HepG2 (cell line): ENCODE results near the gene STAT5A. TPM values are rescaled to one million over a fixed set of nuclear protein-coding genes. Genes with fewer than 3 reads are reported as not detected.

Experiments
- ATAC-seq: fragments of 200-7000 bp; cut with Tn5 transposase; 3 replicates; pipeline ENCODE4 v1.9.1; 2020; ENCODE audit warnings: mild to moderate bottlenecking, moderate library complexity
- BruUV-seq: library from RNA; stranded (reverse); fragments of 400-500 nt; replicated peaks from 2 replicates; lab custom pipeline; 2021; lab: Mats Ljungman, UMichigan
- CTCF ChIA-PET: fragments of 300-600 bp; formaldehyde crosslinking; extraction: SDS; loops from one replicate; lab custom pipeline; 2021; ENCODE audit warnings: low total read pairs, inconsistent platforms, low intra/inter-chr PET ratio; lab: Yijun Ruan, JAX
- POLR2A ChIA-PET: fragments of 350-600 bp; sonication (Branson Sonifier 250); formaldehyde crosslinking; loops from one replicate; lab custom pipeline; 2020; ENCODE audit warnings: antibody characterized with exemption, inconsistent platforms; lab: Yijun Ruan, JAX
- DNase-seq: peaks from one replicate; pipeline ENCODE4 v3.0.0-alpha.2; 2015; ENCODE audit warnings: low spot score
- FAIRE-seq: peaks from 3 replicates; lab custom pipeline; 2011; peaks lifted over from hg19 to GRCh38; lab: Jason Lieb, UNC
- H2AFZ ChIP-seq: one replicate; pipeline ENCODE4 v1.6.1; 2011; ENCODE audit warnings: low read length, inconsistent platforms
- H3K27ac ChIP-seq: fragments of 300-600 bp; 3 replicates; pipeline ENCODE4 v1.8.0; 2011; ENCODE audit warnings: mixed run types, mild to moderate bottlenecking, mixed read lengths, low read length, inconsistent platforms; ENCODE audit not compliant: insufficient read depth; ENCODE audit errors: extremely low read length
- H3K27me3 ChIP-seq, 2 experiments: fragments of 200-600 bp in 1 of 2; 2 replicates in 1 of 2; 3 replicates in 1 of 2; pipeline versions ENCODE4 v1.6.0 to v1.8.0; 2011; ENCODE audit warnings: low read length in 2 of 2, mild to moderate bottlenecking in 2 of 2, moderate library complexity in 2 of 2, inconsistent platforms in 1 of 2; ENCODE audit not compliant: insufficient read depth in 2 of 2, control insufficient read depth in 1 of 2
- H3K36me3 ChIP-seq, 2 experiments: fragments of 200-600 bp in 1 of 2; replicated peaks in 1 of 2; 2 replicates in 1 of 2; 3 replicates in 1 of 2; pipeline versions ENCODE4 v1.5.1 to v1.8.0; 2011; ENCODE audit warnings: low read length in 2 of 2, inconsistent platforms in 1 of 2; ENCODE audit not compliant: insufficient read depth in 2 of 2, control insufficient read depth in 1 of 2
- H3K4me1 ChIP-seq: 2 replicates; pipeline ENCODE4 v1.5.1; 2012; ENCODE audit warnings: low read length, inconsistent platforms; ENCODE audit not compliant: insufficient read depth
- H3K4me2 ChIP-seq: 2 replicates; pipeline ENCODE4 v1.6.0; 2011; ENCODE audit warnings: low read depth, low read length, inconsistent platforms
- H3K4me3 ChIP-seq, 3 experiments: fragments of 200-600 bp in 1 of 3; sonication (generic), shearing (Covaris generic) in 1 of 3; replicated peaks in 1 of 3; 2 replicates each; pipeline ENCODE4 v1.5.1; 2011 to 2016; ENCODE audit warnings: low read length in 3 of 3, inconsistent platforms in 2 of 3, low read depth in 2 of 3, mild to moderate bottlenecking in 2 of 3, control low read depth in 1 of 3, mixed read lengths in 1 of 3; ENCODE audit not compliant: insufficient read depth in 1 of 3
- H3K79me2 ChIP-seq: one replicate; pipeline ENCODE4 v1.6.1; 2011; ENCODE audit warnings: low read length, inconsistent platforms; ENCODE audit not compliant: insufficient read depth
- H3K9ac ChIP-seq: 2 replicates; pipeline ENCODE4 v1.6.0; 2011; ENCODE audit warnings: mild to moderate bottlenecking, low read depth, low read length, inconsistent platforms; ENCODE audit not compliant: insufficient read depth
- H3K9me3 ChIP-seq: 2 replicates; pipeline ENCODE4 v1.5.1; 2012; ENCODE audit warnings: mild to moderate bottlenecking, low read length
- H4K20me1 ChIP-seq: 2 replicates; pipeline ENCODE4 v1.6.0; 2011; ENCODE audit warnings: inconsistent platforms, mild to moderate bottlenecking, low read length, moderate library complexity; ENCODE audit not compliant: insufficient read depth
- ARNT2 ChIP-seq: sonication (generic); formaldehyde crosslinking; IDR thresholded peaks from 2 replicates; pipeline ENCODE4 v1.8.0; 2022; ENCODE audit warnings: mild to moderate bottlenecking, low read depth, missing genetic modification reagents, moderate library complexity
- BRCA1 ChIP-seq: sonication (generic); formaldehyde crosslinking; IDR thresholded peaks from 2 replicates; pipeline ENCODE4 v1.4.0; 2020; ENCODE audit warnings: missing genetic modification reagents
- CENPBD1 ChIP-seq: sonication (generic); formaldehyde crosslinking; IDR thresholded peaks from 2 replicates; pipeline ENCODE4 v1.8.0; 2022; ENCODE audit warnings: missing genetic modification reagents, low read depth, mild to moderate bottlenecking, borderline replicate concordance
- GTF3A ChIP-seq: sonication (generic); formaldehyde crosslinking; conservative IDR thresholded peaks from 2 replicates; pipeline ENCODE4 v1.4.0; 2020; ENCODE audit warnings: mild to moderate bottlenecking, missing genetic modification reagents
- HDAC6 ChIP-seq: fragments of 200-600 bp; sonication (generic); IDR thresholded peaks from 2 replicates; pipeline ENCODE4 v1.7.0; 2017; ENCODE audit warnings: mild to moderate bottlenecking, antibody characterized with exemption, low read length, low read depth
- MAZ ChIP-seq, 2 experiments: sonication (generic) in 1 of 2; formaldehyde crosslinking in 1 of 2; IDR thresholded peaks; 2 replicates each; pipeline versions ENCODE4 v1.5.0 to v1.6.1; 2012 to 2020; ENCODE audit warnings: low read depth in 2 of 2, mild to moderate bottlenecking in 2 of 2, borderline replicate concordance in 1 of 2, improper control_type of control experiment in 1 of 2, low read length in 1 of 2, missing genetic modification reagents in 1 of 2, moderate library complexity in 1 of 2
- STAG1 ChIP-seq: sonication (generic); formaldehyde crosslinking; IDR thresholded peaks from 2 replicates; pipeline ENCODE4 v1.4.0; 2020; ENCODE audit warnings: missing genetic modification reagents
- TEAD2 ChIP-seq: sonication (generic); formaldehyde crosslinking; IDR thresholded peaks from 2 replicates; pipeline ENCODE4 v1.9.0; 2021; ENCODE audit warnings: missing genetic modification reagents
- TGIF2 ChIP-seq: IDR thresholded peaks from 2 replicates; pipeline ENCODE4 v1.6.1; 2016; ENCODE audit warnings: control low read depth, missing compliant biosample characterization
- TOPORS ChIP-seq: sonication (generic); formaldehyde crosslinking; IDR thresholded peaks from 2 replicates; pipeline ENCODE4 v1.8.0; 2023; ENCODE audit warnings: mild to moderate bottlenecking, missing genetic modification reagents
- ZNF567 ChIP-seq: sonication (generic); formaldehyde crosslinking; IDR thresholded peaks from 2 replicates; pipeline ENCODE4 v1.8.1; 2023; ENCODE audit warnings: mild to moderate bottlenecking, missing genetic modification reagents, borderline replicate concordance
- ZNF687 ChIP-seq: sonication (generic); formaldehyde crosslinking; IDR thresholded peaks from 2 replicates; pipeline ENCODE4 v1.5.1; 2020; ENCODE audit warnings: mild to moderate bottlenecking, missing genetic modification reagents, moderate library complexity
- ZNF7 ChIP-seq: IDR thresholded peaks from 2 replicates; pipeline ENCODE4 v1.6.1; 2016; ENCODE audit warnings: missing biosample characterization, missing genetic modification reagents
- ZNF761 ChIP-seq: sonication (generic); formaldehyde crosslinking; conservative IDR thresholded peaks from 2 replicates; pipeline ENCODE4 v1.4.0; 2020; ENCODE audit warnings: mild to moderate bottlenecking, missing genetic modification reagents
- WGBS: methylation state at CpG from one replicate; pipeline ENCODE4 v1.1.6; 2017; ENCODE audit warnings: low lambda C conversion rate; 5-methylcytosine and 5-hydroxymethylcytosine counted together
- in situ Hi-C: cut with HindIII; loops from 2 replicates; pipeline ENCODE4 v1.10.0; 2017; ENCODE audit warnings: low pct_unique_long_range_greater_than_20kb; ENCODE audit not compliant: extremely low pct_ligation_motif_present
- intact Hi-C: fragments of 100-400 bp; cut with micrococcal nuclease; formaldehyde crosslinking; loops from one replicate; pipeline ENCODE4 v1.10.0; 2022; ENCODE audit not compliant: unreplicated experiment
- polyA plus RNA-seq, 8 experiments: library from polyadenylated mRNA; depleted of rRNA in 3 of 8; stranded (reverse) in 7 of 8; unstranded in 1 of 8; fragments of >200 nt; fragmentation: Illumina TruSeq in 4 of 8; extraction: Trizol in 4 of 8; gene quantifications; 2 replicates each; pipeline versions ENCODE4 v1.2.1 to v1.2.3, GENCODE V29; 2011 to 2016; ENCODE audit warnings: low read depth in 4 of 8, missing spikeins in 1 of 8, mixed read lengths in 1 of 8; ENCODE audit not compliant: insufficient read depth in 1 of 8
- total RNA-seq, 5 experiments: library from RNA; depleted of rRNA; stranded (reverse); fragments of >200 nt; fragmentation: Illumina TruSeq; extraction: Trizol; gene quantifications; 2 replicates each; pipeline ENCODE4 v1.2.3, GENCODE V29; 2016; ENCODE audit warnings: low read depth in 1 of 5
- TF ChIP-seq, protein P1 (sequence below): sonication (generic); formaldehyde crosslinking; IDR thresholded peaks from 2 replicates; pipeline ENCODE4 v1.5.0; 2020; ENCODE audit warnings: missing genetic modification reagents, mild to moderate bottlenecking, borderline replicate concordance
- TF ChIP-seq, protein P2 (sequence below): IDR thresholded peaks from 2 replicates; pipeline ENCODE4 v1.6.1; 2016; ENCODE audit warnings: low read depth

STAT5A gene
- total and polyA plus RNA-seq, 2 of the 13 experiments (the other 11 are each of a cell fraction or from before 2014, with no cell fraction given): 1.4 to 4.1 TPM

DNA sequence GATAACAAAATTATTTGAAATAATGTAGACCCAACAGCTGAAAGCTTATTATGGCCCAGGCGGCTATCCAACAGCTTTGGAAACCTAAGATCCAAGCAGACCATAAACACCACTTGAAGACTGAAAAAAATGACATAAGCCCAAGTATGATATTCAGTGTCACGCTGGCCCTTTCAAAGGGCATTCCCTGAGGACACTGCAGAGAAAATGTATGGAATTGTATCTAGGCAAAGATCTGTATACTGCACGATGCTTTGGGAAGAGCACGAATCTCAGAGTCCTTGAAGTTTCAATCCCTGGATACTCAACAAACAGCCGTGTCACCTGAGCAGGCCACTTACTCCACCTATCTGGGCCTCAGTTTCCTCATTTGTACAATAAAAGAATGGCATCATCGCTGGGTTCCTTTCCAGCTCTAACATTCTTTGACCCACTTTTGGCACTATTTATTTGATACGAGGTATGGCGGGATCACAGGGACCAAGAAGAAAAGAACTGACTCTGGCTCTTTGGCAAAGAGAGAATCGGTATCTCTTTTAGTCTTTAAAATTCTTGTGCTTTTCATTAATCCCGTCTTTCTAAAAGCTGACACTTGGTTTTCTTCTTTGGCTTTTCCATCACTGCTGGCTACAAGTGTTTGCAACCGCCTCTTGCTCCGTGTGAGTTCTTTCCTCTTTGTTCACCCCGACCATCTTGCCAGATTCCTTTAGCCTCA, 13.3 kb upstream of the STAT5A start:
- H3K79me2 ChIP-seq: peaks cover 57% of the 10 kb centered on the region
- H3K36me3 ChIP-seq: no peaks in the 10 kb centered on the region
- ATAC-seq (no peak), FAIRE-seq (no peak), DNase-seq (no peak)
- H3K4me2 ChIP-seq: peak overlapping the region; percentile 76
- H3K9ac ChIP-seq: peak overlapping the region; percentile 92
- intact Hi-C loops: loop anchor here (1.0 kb wide), 1 partner anchor 8 kb away; no protein-coding TSS in a partner anchor
- H3K4me1 ChIP-seq: peaks cover 74% of the 10 kb centered on the region
- peaks cover 0 to 3% of the 10 kb centered on the region in 2 experiments; a peak in 2 of 5 replicates for H3K27me3 ChIP-seq
- BruUV-seq: TSS peak; percentile 54
- H3K4me3 ChIP-seq: peak overlapping the region; percentile 81 to 96 (median 91)
- H3K9me3 ChIP-seq: no peaks in the 10 kb centered on the region
- H4K20me1 ChIP-seq: no peaks in the 10 kb centered on the region; the same call in 1 of the 2 replicates
- 14% methylated on average over 13 of the region's 13 CpGs for WGBS
- ChIA-PET POLR2A (interaction anchor here (1.0 to 3.6 kb wide), 4 partner anchors 13 to 81 kb away, joined by 3 to 20 read pairs (median 4); partner anchors contain the start of genes GHDC and STAT5A), CTCF (no interaction called here)
- in situ Hi-C loops: no loop called here
- peak overlapping the region; percentile 58 for H3K27ac ChIP-seq
- H2AFZ ChIP-seq: no peak overlapping the region
- no peak for TF ChIP-seq TGIF2
- no peak for TF ChIP-seq MAZ (IDR thresholded peaks at IDR 0.05; ENCODE audit: borderline replicate concordance, low read depth, low read length)
- 0 out of 2 replicates have a peak, but pooled peaks have one; percentile 30 for TF ChIP-seq MAZ (CRISPR knock-in tag; IDR thresholded peaks at IDR 0.05; ENCODE audit: low read depth)
- no peak for TF ChIP-seq TOPORS (CRISPR knock-in tag)
- no peak for TF ChIP-seq ZNF567
- TF ChIP-seq, protein P1, sequence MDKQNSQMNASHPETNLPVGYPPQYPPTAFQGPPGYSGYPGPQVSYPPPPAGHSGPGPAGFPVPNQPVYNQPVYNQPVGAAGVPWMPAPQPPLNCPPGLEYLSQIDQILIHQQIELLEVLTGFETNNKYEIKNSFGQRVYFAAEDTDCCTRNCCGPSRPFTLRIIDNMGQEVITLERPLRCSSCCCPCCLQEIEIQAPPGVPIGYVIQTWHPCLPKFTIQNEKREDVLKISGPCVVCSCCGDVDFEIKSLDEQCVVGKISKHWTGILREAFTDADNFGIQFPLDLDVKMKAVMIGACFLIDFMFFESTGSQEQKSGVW: no peak
- TF ChIP-seq, protein P2, sequence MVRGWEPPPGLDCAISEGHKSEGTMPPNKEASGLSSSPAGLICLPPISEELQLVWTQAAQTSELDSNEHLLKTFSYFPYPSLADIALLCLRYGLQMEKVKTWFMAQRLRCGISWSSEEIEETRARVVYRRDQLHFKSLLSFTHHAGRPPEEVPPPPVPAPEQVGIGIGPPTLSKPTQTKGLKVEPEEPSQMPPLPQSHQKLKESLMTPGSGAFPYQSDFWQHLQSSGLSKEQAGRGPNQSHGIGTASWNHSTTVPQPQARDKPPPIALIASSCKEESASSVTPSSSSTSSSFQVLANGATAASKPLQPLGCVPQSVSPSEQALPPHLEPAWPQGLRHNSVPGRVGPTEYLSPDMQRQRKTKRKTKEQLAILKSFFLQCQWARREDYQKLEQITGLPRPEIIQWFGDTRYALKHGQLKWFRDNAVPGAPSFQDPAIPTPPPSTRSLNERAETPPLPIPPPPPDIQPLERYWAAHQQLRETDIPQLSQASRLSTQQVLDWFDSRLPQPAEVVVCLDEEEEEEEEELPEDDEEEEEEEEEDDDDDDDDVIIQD: 0 out of 2 replicates have a peak, but pooled peaks have one; percentile 8
- no peak for TF ChIP-seq CENPBD1 (CRISPR knock-in tag)
- TF ChIP-seq BRCA1 (CRISPR knock-in tag): no peak
- TF ChIP-seq ZNF687 (CRISPR knock-in tag): no peak
- no peak for TF ChIP-seq HDAC6
- TF ChIP-seq STAG1 (CRISPR knock-in tag): no peak
- 0 out of 2 replicates have a peak, but pooled peaks have one; percentile 48 for TF ChIP-seq ZNF761 (CRISPR knock-in tag)
- 0 out of 2 replicates have a peak, but pooled peaks have one; percentile 33 for TF ChIP-seq ARNT2 (CRISPR knock-in tag)
- no peak for TF ChIP-seq ZNF7 (CRISPR knock-in tag)
- no peak for TF ChIP-seq GTF3A
- TF ChIP-seq TEAD2 (CRISPR knock-in tag): no peak
